ENCODE measurements around the gene LPP.

The LPP gene

DNA sequence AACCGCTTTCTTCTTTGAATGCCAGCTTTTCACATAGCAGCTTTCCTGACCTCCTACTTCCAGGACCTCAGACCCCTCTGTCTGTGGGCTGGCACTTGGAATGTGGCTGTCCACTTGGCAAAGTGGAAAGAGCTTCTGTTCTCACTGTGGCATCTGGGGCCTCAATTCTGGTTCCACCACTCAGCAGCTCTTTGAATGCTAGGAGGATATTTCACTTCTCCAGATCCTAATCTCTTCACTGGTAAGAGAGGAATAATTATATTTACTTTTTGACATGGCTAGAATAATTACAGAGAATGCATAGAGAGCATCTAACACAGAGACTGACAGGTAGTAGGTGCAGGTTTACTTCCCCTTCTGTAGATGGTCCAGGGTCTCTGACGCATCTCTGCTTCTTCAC lies 405.9 kb downstream of the LPP start:
- H3K4me3 ChIP-seq (ENCODE audit: low read length): no peak overlapping the region
- TF ChIP-seq, protein P1, sequence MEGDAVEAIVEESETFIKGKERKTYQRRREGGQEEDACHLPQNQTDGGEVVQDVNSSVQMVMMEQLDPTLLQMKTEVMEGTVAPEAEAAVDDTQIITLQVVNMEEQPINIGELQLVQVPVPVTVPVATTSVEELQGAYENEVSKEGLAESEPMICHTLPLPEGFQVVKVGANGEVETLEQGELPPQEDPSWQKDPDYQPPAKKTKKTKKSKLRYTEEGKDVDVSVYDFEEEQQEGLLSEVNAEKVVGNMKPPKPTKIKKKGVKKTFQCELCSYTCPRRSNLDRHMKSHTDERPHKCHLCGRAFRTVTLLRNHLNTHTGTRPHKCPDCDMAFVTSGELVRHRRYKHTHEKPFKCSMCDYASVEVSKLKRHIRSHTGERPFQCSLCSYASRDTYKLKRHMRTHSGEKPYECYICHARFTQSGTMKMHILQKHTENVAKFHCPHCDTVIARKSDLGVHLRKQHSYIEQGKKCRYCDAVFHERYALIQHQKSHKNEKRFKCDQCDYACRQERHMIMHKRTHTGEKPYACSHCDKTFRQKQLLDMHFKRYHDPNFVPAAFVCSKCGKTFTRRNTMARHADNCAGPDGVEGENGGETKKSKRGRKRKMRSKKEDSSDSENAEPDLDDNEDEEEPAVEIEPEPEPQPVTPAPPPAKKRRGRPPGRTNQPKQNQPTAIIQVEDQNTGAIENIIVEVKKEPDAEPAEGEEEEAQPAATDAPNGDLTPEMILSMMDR (IDR thresholded peaks at IDR 0.05; ENCODE audit: low read depth, low read length, poor library complexity, severe bottlenecking): no peak
- no peak for TF ChIP-seq EZH2phosphoT487 (IDR thresholded peaks at IDR 0.05; ENCODE audit: borderline replicate concordance, low read length)
- H3K9me3 ChIP-seq (ENCODE audit: control insufficient read depth, insufficient read depth, low read length): no peaks in the 10 kb centered on the region
- H3K36me3 ChIP-seq (ENCODE audit: control insufficient read depth, low read length): no peaks in the 10 kb centered on the region
- H3K79me2 ChIP-seq (ENCODE audit: control insufficient read depth, low read length): no peaks in the 10 kb centered on the region
- H3F3A ChIP-seq (ENCODE audit: control insufficient read depth, insufficient read depth): no peaks in the 10 kb centered on the region
- H3K4me2 ChIP-seq (ENCODE audit: low read length): no peak overlapping the region
- peaks cover 6% of the 10 kb centered on the region; the same call in 1 of the 2 replicates for H3K4me1 ChIP-seq (ENCODE audit: control insufficient read depth, low read length)
- no peaks in the 10 kb centered on the region for H3K9me2 ChIP-seq (replicated peaks; ENCODE audit: control insufficient read depth, low read length)
- H4K20me1 ChIP-seq (ENCODE audit: control insufficient read depth, insufficient read depth, low read depth, low read length): no peaks in the 10 kb centered on the region
- H3K27me3 ChIP-seq (ENCODE audit: control insufficient read depth, low read length): no peaks in the 10 kb centered on the region
- no peak overlapping the region for H3K27ac ChIP-seq (ENCODE audit: low read depth, low read length)

DNA sequence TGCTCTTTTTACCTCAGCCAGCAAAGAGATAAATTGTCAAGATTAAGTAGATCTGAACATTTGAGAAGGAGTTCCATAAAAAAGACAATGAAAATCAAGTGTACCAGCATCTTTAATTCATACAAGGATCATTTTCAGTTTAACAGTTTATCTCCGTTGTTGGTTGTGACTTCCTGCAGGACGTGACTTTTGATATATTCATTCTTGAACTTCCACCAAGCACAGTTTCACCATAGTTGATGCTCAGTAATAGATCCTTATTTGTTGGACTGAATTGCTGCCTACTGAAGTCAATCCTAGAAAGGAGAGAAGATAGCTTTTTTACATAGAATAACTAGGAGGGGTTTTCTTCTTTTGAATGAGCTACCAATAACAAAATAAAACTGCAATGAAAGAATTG lies 408.2 kb downstream of the LPP start:
- Histone ChIP-seq H3K27me3 (ENCODE audit: control insufficient read depth, low read length) (no peaks in the 10 kb centered on the region), H3K9me3 (ENCODE audit: control insufficient read depth, insufficient read depth, low read length) (no peaks in the 10 kb centered on the region), H3K27ac (ENCODE audit: low read depth, low read length) (no peak overlapping the region), H3F3A (ENCODE audit: control insufficient read depth, insufficient read depth) (no peaks in the 10 kb centered on the region), H4K20me1 (ENCODE audit: control insufficient read depth, insufficient read depth, low read depth, low read length) (no peaks in the 10 kb centered on the region), H3K4me3 (ENCODE audit: low read length) (no peak overlapping the region), H3K36me3 (ENCODE audit: control insufficient read depth, low read length) (no peaks in the 10 kb centered on the region), H3K4me2 (ENCODE audit: low read length) (no peak overlapping the region), H3K4me1 (ENCODE audit: control insufficient read depth, low read length) (peaks cover 6% of the 10 kb centered on the region; the same call in 1 of the 2 replicates), H3K9me2 (replicated peaks; ENCODE audit: control insufficient read depth, low read length) (no peaks in the 10 kb centered on the region), H3K79me2 (ENCODE audit: control insufficient read depth, low read length) (no peaks in the 10 kb centered on the region)
- TF ChIP-seq, protein P1 (IDR thresholded peaks at IDR 0.05; ENCODE audit: low read depth, low read length, poor library complexity, severe bottlenecking): no peak
- no peak for TF ChIP-seq EZH2phosphoT487 (IDR thresholded peaks at IDR 0.05; ENCODE audit: borderline replicate concordance, low read length)

DNA sequence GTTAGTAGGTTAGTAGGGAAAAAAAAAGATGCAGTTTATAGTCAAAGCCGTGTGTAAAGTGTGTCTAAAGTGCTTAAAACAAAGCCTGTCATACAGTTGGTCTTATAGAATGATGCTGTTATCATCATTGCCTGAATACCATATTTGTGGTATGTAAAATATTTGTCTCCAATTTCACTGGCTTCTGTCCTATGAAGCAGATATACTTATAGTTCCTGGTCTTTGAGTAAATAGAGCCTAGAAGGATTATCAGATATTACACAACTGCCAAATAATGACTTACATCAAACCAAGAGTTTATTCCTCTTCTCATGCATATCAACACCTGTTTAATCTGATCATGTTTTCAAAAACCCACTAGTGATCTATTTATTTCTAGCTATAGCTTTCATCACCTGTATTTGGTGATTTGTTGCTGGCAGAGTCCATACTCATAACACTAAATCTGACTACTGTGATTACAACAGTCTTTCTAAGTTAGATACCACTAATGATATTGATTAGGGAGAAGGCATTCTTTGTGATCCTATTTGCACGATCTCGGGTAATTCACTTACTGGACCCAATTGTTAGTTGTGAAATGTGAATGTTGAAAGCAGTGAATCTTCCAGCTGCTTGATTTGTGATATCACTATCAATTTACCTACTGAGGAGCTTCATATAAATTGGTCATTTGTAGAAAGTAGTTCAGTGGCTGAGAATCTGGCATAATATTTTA lies 413.7 kb downstream of the LPP start:
- H3K4me2 ChIP-seq (ENCODE audit: low read length): no peak overlapping the region
- no peaks in the 10 kb centered on the region for H3F3A ChIP-seq (ENCODE audit: control insufficient read depth, insufficient read depth)
- no peaks in the 10 kb centered on the region for H3K79me2 ChIP-seq (ENCODE audit: control insufficient read depth, low read length)
- H4K20me1 ChIP-seq (ENCODE audit: control insufficient read depth, insufficient read depth, low read depth, low read length): no peaks in the 10 kb centered on the region
- H3K27me3 ChIP-seq (ENCODE audit: control insufficient read depth, low read length): no peaks in the 10 kb centered on the region
- H3K9me2 ChIP-seq (replicated peaks; ENCODE audit: control insufficient read depth, low read length): no peaks in the 10 kb centered on the region
- TF ChIP-seq, protein P1 (IDR thresholded peaks at IDR 0.05; ENCODE audit: low read depth, low read length, poor library complexity, severe bottlenecking): no peak
- no peak for TF ChIP-seq EZH2phosphoT487 (IDR thresholded peaks at IDR 0.05; ENCODE audit: borderline replicate concordance, low read length)
- H3K9me3 ChIP-seq (ENCODE audit: control insufficient read depth, insufficient read depth, low read length): no peaks in the 10 kb centered on the region
- no peak overlapping the region for H3K27ac ChIP-seq (ENCODE audit: low read depth, low read length)
- H3K4me3 ChIP-seq (ENCODE audit: low read length): no peak overlapping the region
- peaks cover 4% of the 10 kb centered on the region for H3K36me3 ChIP-seq (ENCODE audit: control insufficient read depth, low read length)
- peaks cover 5% of the 10 kb centered on the region for H3K4me1 ChIP-seq (ENCODE audit: control insufficient read depth, low read length)
